Astrocyte of the hippocampus (primary cell): ENCODE data around the gene RAB40A.
"Not testable (repeated sequence)": the region's sequence is repeated elsewhere in the genome, so short reads cannot be mapped to it uniquely, and the experiment has no call there.

Source experiments
- DNase-seq: peaks from one replicate; pipeline ENCODE4 v3.0.0; 2011; ENCODE audit warnings: low read depth, low spot score

RAB40A gene

GRCh38 chrX:103464072-103464773 lies 55.1 kb downstream of the RAB40A start:
- DNase-seq = peak; percentile 54

GRCh38 chrX:103461156-103461555 lies 58.1 kb downstream of the RAB40A start:
- DNase-seq = no peak

- DNase-seq = not testable (repeated sequence)
Measured at GRCh38 chrX:103460001-103460755, 59.1 kb downstream of the RAB40A start.

- peak; percentile 53 for DNase-seq
Measured at GRCh38 chrX:103453655-103454054, 65.6 kb downstream of the RAB40A start.
